NB4 (cell line): ENCODE results near the gene STAC3.

ENCODE experiments used
- DNase-seq: peaks from one replicate; pipeline ENCODE4 v3.0.0; 2010; ENCODE audit warnings: low read depth
- H3K4me3 ChIP-seq: one replicate; pipeline ENCODE4 v1.5.1; 2011; ENCODE audit warnings: mild to moderate bottlenecking, low read depth, low read length, moderate library complexity
- MYC ChIP-seq: IDR thresholded peaks from 2 replicates; pipeline ENCODE4 v1.6.1; 2011; ENCODE audit warnings: low read depth, low read length
- POLR2A ChIP-seq: IDR thresholded peaks from 2 replicates; pipeline ENCODE4 v1.6.1; 2011; ENCODE audit warnings: mild to moderate bottlenecking; ENCODE audit not compliant: insufficient read length; ENCODE audit errors: extremely low read depth
- TF ChIP-seq, protein P1 (sequence below): IDR thresholded peaks from 2 replicates; pipeline ENCODE4 v1.6.1; 2011; ENCODE audit warnings: low read depth, low read length
- TF ChIP-seq, protein P2 (sequence below): IDR thresholded peaks from one replicate; pipeline ENCODE4 v1.5.1; 2012; ENCODE audit warnings: low read depth, low read length

The STAC3 gene

DNA sequence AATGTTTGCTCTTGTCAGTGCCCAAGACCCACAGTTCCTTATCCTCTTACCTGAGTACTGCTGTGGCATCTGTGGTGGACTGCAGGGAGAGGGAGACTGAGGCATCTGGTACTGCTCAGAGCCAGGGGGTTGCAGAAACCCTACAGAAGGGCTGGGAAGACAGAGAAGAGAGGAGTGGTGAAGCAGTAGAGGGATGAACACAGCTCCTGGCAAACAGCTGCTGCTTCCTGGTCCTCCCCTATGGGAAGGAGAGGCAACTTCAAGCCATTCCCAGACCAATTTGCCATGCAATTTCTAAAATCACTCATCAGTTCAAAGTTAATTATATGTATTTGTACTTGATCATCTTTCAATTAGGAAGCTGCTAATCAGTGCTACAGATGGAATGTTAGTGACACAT lies 15.7 kb upstream of the STAC3 start:
- H3K4me3 ChIP-seq: no peak overlapping the region
- DNase-seq: no peak
- TF ChIP-seq, protein P1, sequence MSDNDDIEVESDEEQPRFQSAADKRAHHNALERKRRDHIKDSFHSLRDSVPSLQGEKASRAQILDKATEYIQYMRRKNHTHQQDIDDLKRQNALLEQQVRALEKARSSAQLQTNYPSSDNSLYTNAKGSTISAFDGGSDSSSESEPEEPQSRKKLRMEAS: no peak
- TF ChIP-seq, protein P2, sequence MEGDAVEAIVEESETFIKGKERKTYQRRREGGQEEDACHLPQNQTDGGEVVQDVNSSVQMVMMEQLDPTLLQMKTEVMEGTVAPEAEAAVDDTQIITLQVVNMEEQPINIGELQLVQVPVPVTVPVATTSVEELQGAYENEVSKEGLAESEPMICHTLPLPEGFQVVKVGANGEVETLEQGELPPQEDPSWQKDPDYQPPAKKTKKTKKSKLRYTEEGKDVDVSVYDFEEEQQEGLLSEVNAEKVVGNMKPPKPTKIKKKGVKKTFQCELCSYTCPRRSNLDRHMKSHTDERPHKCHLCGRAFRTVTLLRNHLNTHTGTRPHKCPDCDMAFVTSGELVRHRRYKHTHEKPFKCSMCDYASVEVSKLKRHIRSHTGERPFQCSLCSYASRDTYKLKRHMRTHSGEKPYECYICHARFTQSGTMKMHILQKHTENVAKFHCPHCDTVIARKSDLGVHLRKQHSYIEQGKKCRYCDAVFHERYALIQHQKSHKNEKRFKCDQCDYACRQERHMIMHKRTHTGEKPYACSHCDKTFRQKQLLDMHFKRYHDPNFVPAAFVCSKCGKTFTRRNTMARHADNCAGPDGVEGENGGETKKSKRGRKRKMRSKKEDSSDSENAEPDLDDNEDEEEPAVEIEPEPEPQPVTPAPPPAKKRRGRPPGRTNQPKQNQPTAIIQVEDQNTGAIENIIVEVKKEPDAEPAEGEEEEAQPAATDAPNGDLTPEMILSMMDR: no peak
- TF ChIP-seq POLR2A (no peak), MYC (no peak)

DNA sequence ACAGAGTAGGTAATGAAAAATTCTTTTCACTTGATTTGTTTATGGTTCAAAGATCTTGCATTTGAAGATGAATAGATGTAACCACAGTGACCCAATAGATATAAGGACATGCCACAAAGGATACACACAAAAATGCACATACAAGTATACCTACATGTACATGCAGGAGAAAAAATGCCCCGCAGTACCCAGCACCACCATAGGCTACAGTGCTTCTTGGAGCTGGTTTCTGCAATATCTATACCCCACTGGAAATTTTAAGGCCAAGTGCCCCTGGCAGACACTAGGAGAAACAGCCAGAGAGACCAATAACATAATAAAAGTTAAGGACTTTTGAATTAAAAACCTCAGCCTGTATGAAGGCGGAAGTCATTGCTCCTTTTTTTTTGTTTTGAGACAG lies 12.1 kb upstream of the STAC3 start:
- H3K4me3 ChIP-seq: no peak overlapping the region
- DNase-seq: no peak
- TF ChIP-seq, protein P1: no peak
- TF ChIP-seq MYC (no peak), POLR2A (no peak)
- TF ChIP-seq, protein P2: no peak

DNA sequence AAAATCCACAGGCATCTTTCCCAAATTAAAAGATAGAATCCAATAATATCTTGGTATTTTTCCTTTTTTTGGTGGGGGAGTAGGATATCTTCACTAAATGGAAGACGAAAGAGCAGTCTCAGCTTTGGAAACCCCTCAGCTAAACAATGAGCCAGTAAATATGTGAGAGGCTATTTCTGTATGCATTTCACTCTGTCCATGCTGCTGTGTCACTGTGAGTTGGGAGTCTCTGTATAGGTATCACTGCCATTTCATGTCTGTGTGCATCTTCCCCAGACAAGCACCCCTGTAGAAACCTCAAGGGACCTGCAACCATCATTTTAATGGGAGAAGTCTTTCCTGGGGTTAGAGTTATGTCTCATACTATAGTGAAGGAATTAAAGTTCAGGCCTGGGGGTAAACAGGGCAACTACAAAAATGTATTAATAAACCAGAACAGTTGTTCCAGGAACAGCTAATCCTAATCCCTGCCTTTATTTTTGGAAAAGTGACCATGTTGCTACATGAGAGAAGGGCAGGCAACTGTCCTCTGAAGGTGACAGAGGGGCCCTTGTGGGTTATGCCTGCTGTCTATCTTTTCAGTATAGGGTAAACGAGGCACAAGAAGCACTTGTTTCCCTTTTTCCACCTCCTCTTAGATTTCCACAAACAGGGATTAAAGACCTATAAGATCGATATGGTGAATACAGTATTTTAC lies 11.3 kb upstream of the STAC3 start:
- DNase-seq: no peak
- H3K4me3 ChIP-seq: no peak overlapping the region
- TF ChIP-seq, protein P2: no peak

DNA sequence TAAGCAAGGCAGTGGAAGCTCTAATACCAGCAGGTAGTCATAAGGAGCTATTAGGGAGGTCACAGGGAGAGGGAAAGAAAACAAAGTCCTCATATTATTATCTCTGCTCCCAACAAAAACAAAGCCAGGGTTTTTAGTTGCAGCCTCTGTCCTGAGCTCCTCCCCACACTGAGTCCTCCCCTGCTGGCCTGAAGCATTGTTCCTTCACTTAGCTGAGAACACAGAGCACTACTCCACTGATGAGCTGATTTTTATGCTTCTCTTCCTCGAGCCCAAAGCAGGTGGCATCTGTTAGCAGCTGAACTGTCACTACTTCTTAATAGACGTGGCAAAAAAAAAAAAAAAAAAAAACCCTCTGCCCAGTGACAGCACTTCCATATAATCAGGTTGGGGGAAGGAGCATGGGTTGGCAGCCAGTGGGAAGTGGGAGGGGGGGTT lies 10.5 kb upstream of the STAC3 start:
- no peak for DNase-seq
- no peak overlapping the region for H3K4me3 ChIP-seq
- TF ChIP-seq POLR2A: no peak
- TF ChIP-seq, protein P2: no peak
- TF ChIP-seq MYC: no peak
- TF ChIP-seq, protein P1: no peak

DNA sequence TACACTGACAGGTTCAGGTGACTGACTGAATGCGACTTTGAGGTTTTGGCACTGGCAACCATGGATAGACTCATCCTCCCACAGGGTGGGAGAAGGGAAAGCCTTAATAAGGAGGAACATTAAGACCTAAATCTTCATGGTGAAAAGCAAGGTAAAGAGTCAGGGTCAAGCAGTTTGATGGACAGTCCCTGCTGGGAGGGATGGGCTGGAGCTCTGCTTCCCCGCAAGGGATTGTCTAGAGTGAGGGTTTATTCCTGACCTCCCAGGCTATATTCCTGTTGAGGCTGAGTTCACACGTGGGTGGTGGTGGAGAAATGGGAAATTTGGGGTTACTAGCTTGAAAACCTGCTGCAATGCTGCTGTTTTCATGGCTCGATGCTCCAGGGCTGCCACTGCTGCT lies 9.4 kb upstream of the STAC3 start:
- H3K4me3 ChIP-seq: no peak overlapping the region
- TF ChIP-seq, protein P2: no peak
- TF ChIP-seq, protein P1: no peak
- TF ChIP-seq POLR2A (no peak), MYC (no peak)
- no peak for DNase-seq
